ENCODE measurements around the gene ZRSR2. TPM values are rescaled to one million over a fixed set of nuclear protein-coding genes. Genes with fewer than 3 reads are reported as not detected.

The ZRSR2 gene
- total RNA-seq, 1 donor from 2014 or later, result 21.5 TPM

- peaks cover 1% of the 10 kb centered on the region for H3K27me3 Mint-ChIP-seq (ENCODE audit: low read depth)
- no peak overlapping the region for H3K4me3 Mint-ChIP-seq
- TF ChIP-seq, protein P1, sequence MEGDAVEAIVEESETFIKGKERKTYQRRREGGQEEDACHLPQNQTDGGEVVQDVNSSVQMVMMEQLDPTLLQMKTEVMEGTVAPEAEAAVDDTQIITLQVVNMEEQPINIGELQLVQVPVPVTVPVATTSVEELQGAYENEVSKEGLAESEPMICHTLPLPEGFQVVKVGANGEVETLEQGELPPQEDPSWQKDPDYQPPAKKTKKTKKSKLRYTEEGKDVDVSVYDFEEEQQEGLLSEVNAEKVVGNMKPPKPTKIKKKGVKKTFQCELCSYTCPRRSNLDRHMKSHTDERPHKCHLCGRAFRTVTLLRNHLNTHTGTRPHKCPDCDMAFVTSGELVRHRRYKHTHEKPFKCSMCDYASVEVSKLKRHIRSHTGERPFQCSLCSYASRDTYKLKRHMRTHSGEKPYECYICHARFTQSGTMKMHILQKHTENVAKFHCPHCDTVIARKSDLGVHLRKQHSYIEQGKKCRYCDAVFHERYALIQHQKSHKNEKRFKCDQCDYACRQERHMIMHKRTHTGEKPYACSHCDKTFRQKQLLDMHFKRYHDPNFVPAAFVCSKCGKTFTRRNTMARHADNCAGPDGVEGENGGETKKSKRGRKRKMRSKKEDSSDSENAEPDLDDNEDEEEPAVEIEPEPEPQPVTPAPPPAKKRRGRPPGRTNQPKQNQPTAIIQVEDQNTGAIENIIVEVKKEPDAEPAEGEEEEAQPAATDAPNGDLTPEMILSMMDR (IDR thresholded peaks at IDR 0.05; ENCODE audit: unreplicated experiment), result no peak
- H3K9me3 Mint-ChIP-seq, result no peaks in the 10 kb centered on the region
- no peak for DNase-seq (ENCODE audit: low spot score in 2 of 2, unreplicated experiment in 2 of 2)
- H3K36me3 Mint-ChIP-seq, result no peaks in the 10 kb centered on the region
- H3K4me1 Mint-ChIP-seq, result peaks cover 28% of the 10 kb centered on the region
- no peak overlapping the region for H3K27ac Mint-ChIP-seq
Observed at GRCh38 chrX:15856222-15856587, 65.9 kb downstream of the ZRSR2 start.

- H3K27ac Mint-ChIP-seq, result no peak overlapping the region
- DNase-seq (ENCODE audit: low spot score in 2 of 2, unreplicated experiment in 2 of 2), result no peak
Observed at GRCh38 chrX:15856636-15857035, 66.4 kb downstream of the ZRSR2 start.

GRCh38 chrX:15858051-15858450 is 67.8 kb downstream of the ZRSR2 start:
- Mint-ChIP-seq H3K9me3 (no peaks in the 10 kb centered on the region), H3K36me3 (no peaks in the 10 kb centered on the region), H3K4me3 (no peak overlapping the region), H3K4me1 (peaks cover 16% of the 10 kb centered on the region), H3K27ac (no peak overlapping the region), H3K27me3 (ENCODE audit: low read depth) (peaks cover 1% of the 10 kb centered on the region)
- TF ChIP-seq, protein P1 (IDR thresholded peaks at IDR 0.05; ENCODE audit: unreplicated experiment), result no peak
- no peak for DNase-seq (ENCODE audit: low spot score in 2 of 2, unreplicated experiment in 2 of 2)

More at GRCh38 chrX:15856636-15857035, 66.4 kb downstream of the ZRSR2 start:
- no peaks in the 10 kb centered on the region for H3K9me3 Mint-ChIP-seq
- H3K4me3 Mint-ChIP-seq, result no peak overlapping the region
- H3K4me1 Mint-ChIP-seq, result peaks cover 27% of the 10 kb centered on the region
- no peaks in the 10 kb centered on the region for H3K36me3 Mint-ChIP-seq
- peaks cover 1% of the 10 kb centered on the region for H3K27me3 Mint-ChIP-seq (ENCODE audit: low read depth)
- TF ChIP-seq, protein P1 (IDR thresholded peaks at IDR 0.05; ENCODE audit: unreplicated experiment), result no peak

GRCh38 chrX:15860921-15861320 is 70.6 kb downstream of the ZRSR2 start:
- no peak for DNase-seq (ENCODE audit: low spot score in 2 of 2, unreplicated experiment in 2 of 2)
- H3K27me3 Mint-ChIP-seq (ENCODE audit: low read depth), result peaks cover 1% of the 10 kb centered on the region
- H3K27ac Mint-ChIP-seq, result no peak overlapping the region
- no peak overlapping the region for H3K4me3 Mint-ChIP-seq
- H3K9me3 Mint-ChIP-seq, result no peaks in the 10 kb centered on the region
- H3K4me1 Mint-ChIP-seq, result peaks cover 4% of the 10 kb centered on the region
- H3K36me3 Mint-ChIP-seq, result no peaks in the 10 kb centered on the region
- TF ChIP-seq, protein P1 (IDR thresholded peaks at IDR 0.05; ENCODE audit: unreplicated experiment), result no peak

DNA sequence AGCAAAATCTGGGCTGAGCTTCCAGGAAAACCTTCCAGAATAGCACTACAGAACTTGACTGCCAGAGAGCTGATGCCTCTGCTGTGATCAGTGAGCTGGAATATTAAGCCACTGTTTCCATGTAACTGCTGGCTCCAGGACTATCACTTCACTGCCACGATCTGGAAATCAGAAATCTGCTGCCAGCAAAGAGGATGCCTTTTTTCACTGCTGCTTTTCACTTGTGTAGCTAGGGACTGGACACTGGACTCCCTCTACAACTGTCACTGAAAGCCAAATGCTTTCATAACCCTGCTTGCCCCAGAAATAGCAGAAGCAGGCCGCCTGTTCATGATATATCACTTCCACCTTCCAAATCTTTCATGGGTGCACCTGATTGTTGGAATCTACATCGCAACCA is 73.7 kb downstream of the ZRSR2 start:
- no peak for DNase-seq (ENCODE audit: low spot score in 2 of 2, unreplicated experiment in 2 of 2)
- Mint-ChIP-seq H3K9me3 (no peaks in the 10 kb centered on the region), H3K4me3 (no peak overlapping the region), H3K27me3 (ENCODE audit: low read depth) (no peaks in the 10 kb centered on the region), H3K4me1 (no peaks in the 10 kb centered on the region), H3K27ac (no peak overlapping the region), H3K36me3 (no peaks in the 10 kb centered on the region)
- TF ChIP-seq, protein P1 (IDR thresholded peaks at IDR 0.05; ENCODE audit: unreplicated experiment), result no peak

DNA sequence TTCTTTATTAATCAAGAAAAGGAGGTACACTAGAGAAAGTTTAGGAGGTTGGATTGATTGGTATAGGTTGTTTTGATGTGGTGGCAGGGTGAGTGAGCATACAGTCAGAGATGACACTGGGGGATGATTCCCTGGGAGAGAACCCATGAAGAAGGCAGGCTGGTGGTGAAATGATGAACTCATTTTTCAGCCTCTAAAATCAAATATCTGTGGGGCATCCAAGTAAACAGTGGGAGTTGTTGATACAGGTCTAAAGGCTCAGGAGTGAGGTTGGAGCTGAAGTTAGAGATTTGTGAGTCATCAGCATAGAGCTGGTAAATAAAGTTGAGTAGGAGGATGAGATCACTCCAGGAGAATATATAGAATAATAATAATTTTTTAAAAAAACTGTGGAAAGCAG is 74.3 kb downstream of the ZRSR2 start:
- Mint-ChIP-seq H3K4me1 (no peaks in the 10 kb centered on the region), H3K27ac (no peak overlapping the region), H3K4me3 (no peak overlapping the region), H3K9me3 (no peaks in the 10 kb centered on the region), H3K36me3 (no peaks in the 10 kb centered on the region), H3K27me3 (ENCODE audit: low read depth) (no peaks in the 10 kb centered on the region)
- DNase-seq (ENCODE audit: low spot score in 2 of 2, unreplicated experiment in 2 of 2), result no peak
- TF ChIP-seq, protein P1 (IDR thresholded peaks at IDR 0.05; ENCODE audit: unreplicated experiment), result no peak
